ENCODE measurements around the gene TP53INP2.
"Not testable (repeated sequence)": the region's sequence is repeated elsewhere in the genome, so short reads cannot be mapped to it uniquely, and the experiment has no call there.

TP53INP2 gene

GRCh38 chr20:34717230-34718095 is 13.3 kb downstream of the TP53INP2 start:
- H3K9me3 Mint-ChIP-seq: no peaks in the 10 kb centered on the region
- H3K36me3 Mint-ChIP-seq (ENCODE audit: insufficient read depth): peaks cover 29% of the 10 kb centered on the region
- peaks cover 8% of the 10 kb centered on the region for H3K4me1 Mint-ChIP-seq
- H3K4me3 Mint-ChIP-seq: no peak overlapping the region
- ATAC-seq (replicated peaks; ENCODE audit: extremely low read depth, poor library complexity, severe bottlenecking) (no peak), DNase-seq (ENCODE audit: low spot score in 2 of 2) (no peak)
- no peak overlapping the region for H3K27ac Mint-ChIP-seq (ENCODE audit: low read depth)
- no peaks in the 10 kb centered on the region for H3K27me3 Mint-ChIP-seq

GRCh38 chr20:34719242-34720017 is 15.3 kb downstream of the TP53INP2 start:
- peaks cover 26% of the 10 kb centered on the region for H3K36me3 Mint-ChIP-seq (ENCODE audit: insufficient read depth)
- not testable (repeated sequence) for DNase-seq (ENCODE audit: low spot score in 2 of 2); H3K4me3 Mint-ChIP-seq; ATAC-seq (replicated peaks; ENCODE audit: extremely low read depth, poor library complexity, severe bottlenecking); H3K27ac Mint-ChIP-seq (ENCODE audit: low read depth); H3K4me1 Mint-ChIP-seq; H3K27me3 Mint-ChIP-seq; H3K9me3 Mint-ChIP-seq

- no peak for ATAC-seq (replicated peaks; ENCODE audit: extremely low read depth, poor library complexity, severe bottlenecking)
- H3K27me3 Mint-ChIP-seq: no peaks in the 10 kb centered on the region
- DNase-seq (ENCODE audit: low spot score in 2 of 2): no peak
- no peak overlapping the region for H3K27ac Mint-ChIP-seq (ENCODE audit: low read depth)
- no peak overlapping the region for H3K4me3 Mint-ChIP-seq
- peaks cover 8% of the 10 kb centered on the region for H3K4me1 Mint-ChIP-seq
- H3K9me3 Mint-ChIP-seq: no peaks in the 10 kb centered on the region
- H3K36me3 Mint-ChIP-seq (ENCODE audit: insufficient read depth): peaks cover 27% of the 10 kb centered on the region
Observed at GRCh38 chr20:34720266-34720665, 16.1 kb downstream of the TP53INP2 start.

GRCh38 chr20:34722560-34722959 is 18.4 kb downstream of the TP53INP2 start:
- not testable (repeated sequence) for H3K27ac Mint-ChIP-seq (ENCODE audit: low read depth); DNase-seq (ENCODE audit: low spot score in 2 of 2); ATAC-seq (replicated peaks; ENCODE audit: extremely low read depth, poor library complexity, severe bottlenecking); H3K9me3 Mint-ChIP-seq; H3K4me3 Mint-ChIP-seq; H3K27me3 Mint-ChIP-seq; H3K4me1 Mint-ChIP-seq
- peaks cover 34% of the 10 kb centered on the region for H3K36me3 Mint-ChIP-seq (ENCODE audit: insufficient read depth)

- no peak overlapping the region for H3K4me3 Mint-ChIP-seq
- H3K4me1 Mint-ChIP-seq: peaks cover 8% of the 10 kb centered on the region
- H3K36me3 Mint-ChIP-seq (ENCODE audit: insufficient read depth): peaks cover 30% of the 10 kb centered on the region
- ATAC-seq (replicated peaks; ENCODE audit: extremely low read depth, poor library complexity, severe bottlenecking): no peak
- H3K27me3 Mint-ChIP-seq: no peaks in the 10 kb centered on the region
- DNase-seq (ENCODE audit: low spot score in 2 of 2): no peak
- no peaks in the 10 kb centered on the region for H3K9me3 Mint-ChIP-seq
- no peak overlapping the region for H3K27ac Mint-ChIP-seq (ENCODE audit: low read depth)
Observed at GRCh38 chr20:34724172-34724571, 20.0 kb downstream of the TP53INP2 start.

- Mint-ChIP-seq H3K36me3 (ENCODE audit: insufficient read depth) (peaks cover 22% of the 10 kb centered on the region), H3K27ac (ENCODE audit: low read depth) (no peak overlapping the region), H3K27me3 (no peaks in the 10 kb centered on the region), H3K4me1 (no peaks in the 10 kb centered on the region), H3K4me3 (no peak overlapping the region), H3K9me3 (no peaks in the 10 kb centered on the region)
- no peak for ATAC-seq (replicated peaks; ENCODE audit: extremely low read depth, poor library complexity, severe bottlenecking)
- DNase-seq (ENCODE audit: low spot score in 2 of 2): no peak
Observed at GRCh38 chr20:34729416-34729815, 25.3 kb downstream of the TP53INP2 start.

- Mint-ChIP-seq H3K27ac (ENCODE audit: low read depth) (no peak overlapping the region), H3K4me3 (no peak overlapping the region), H3K36me3 (ENCODE audit: insufficient read depth) (peaks cover 9% of the 10 kb centered on the region), H3K9me3 (no peaks in the 10 kb centered on the region), H3K27me3 (no peaks in the 10 kb centered on the region), H3K4me1 (no peaks in the 10 kb centered on the region)
- DNase-seq (ENCODE audit: low spot score in 2 of 2) (no peak), ATAC-seq (replicated peaks; ENCODE audit: extremely low read depth, poor library complexity, severe bottlenecking) (no peak)
Observed at GRCh38 chr20:34732523-34732922, 28.4 kb downstream of the TP53INP2 start.

GRCh38 chr20:34736106-34736735 is 32.1 kb downstream of the TP53INP2 start:
- H3K27me3 Mint-ChIP-seq: no peaks in the 10 kb centered on the region
- no peak overlapping the region for H3K27ac Mint-ChIP-seq (ENCODE audit: low read depth)
- no peaks in the 10 kb centered on the region for H3K4me1 Mint-ChIP-seq
- ATAC-seq (replicated peaks; ENCODE audit: extremely low read depth, poor library complexity, severe bottlenecking): no peak
- peaks cover 9% of the 10 kb centered on the region for H3K36me3 Mint-ChIP-seq (ENCODE audit: insufficient read depth)
- DNase-seq (ENCODE audit: low spot score in 2 of 2): no peak
- H3K4me3 Mint-ChIP-seq: no peak overlapping the region
- no peaks in the 10 kb centered on the region for H3K9me3 Mint-ChIP-seq

GRCh38 chr20:34743039-34743438 is 38.9 kb downstream of the TP53INP2 start:
- Mint-ChIP-seq H3K27me3 (no peaks in the 10 kb centered on the region), H3K36me3 (ENCODE audit: insufficient read depth) (peaks cover 30% of the 10 kb centered on the region), H3K9me3 (no peaks in the 10 kb centered on the region), H3K4me3 (no peak overlapping the region), H3K4me1 (peaks cover 8% of the 10 kb centered on the region), H3K27ac (ENCODE audit: low read depth) (peak overlapping the region; percentile 69)
- DNase-seq (ENCODE audit: low spot score in 2 of 2) (no peak), ATAC-seq (replicated peaks; ENCODE audit: extremely low read depth, poor library complexity, severe bottlenecking) (no peak)

GRCh38 chr20:34744340-34744739 is 40.2 kb downstream of the TP53INP2 start:
- Mint-ChIP-seq H3K36me3 (ENCODE audit: insufficient read depth) (peaks cover 35% of the 10 kb centered on the region), H3K27ac (ENCODE audit: low read depth) (no peak overlapping the region), H3K4me3 (no peak overlapping the region), H3K9me3 (no peaks in the 10 kb centered on the region), H3K27me3 (no peaks in the 10 kb centered on the region), H3K4me1 (peaks cover 13% of the 10 kb centered on the region)
- ATAC-seq (replicated peaks; ENCODE audit: extremely low read depth, poor library complexity, severe bottlenecking) (no peak), DNase-seq (ENCODE audit: low spot score in 2 of 2) (no peak)

- DNase-seq (ENCODE audit: low spot score in 2 of 2): no peak
- peaks cover 13% of the 10 kb centered on the region for H3K4me1 Mint-ChIP-seq
- H3K4me3 Mint-ChIP-seq: no peak overlapping the region
- H3K36me3 Mint-ChIP-seq (ENCODE audit: insufficient read depth): peaks cover 39% of the 10 kb centered on the region
- ATAC-seq (replicated peaks; ENCODE audit: extremely low read depth, poor library complexity, severe bottlenecking): no peak
- no peaks in the 10 kb centered on the region for H3K27me3 Mint-ChIP-seq
- H3K27ac Mint-ChIP-seq (ENCODE audit: low read depth): no peak overlapping the region
- no peaks in the 10 kb centered on the region for H3K9me3 Mint-ChIP-seq
Observed at GRCh38 chr20:34744847-34745246, 40.7 kb downstream of the TP53INP2 start.

- Mint-ChIP-seq H3K36me3 (ENCODE audit: insufficient read depth) (peaks cover 49% of the 10 kb centered on the region), H3K4me3 (no peak overlapping the region)
- no peak for DNase-seq (ENCODE audit: low spot score in 2 of 2)
Observed at GRCh38 chr20:34746674-34747073, 42.5 kb downstream of the TP53INP2 start.

More at GRCh38 chr20:34746674-34747073, 42.5 kb downstream of the TP53INP2 start:
- no peak overlapping the region for H3K27ac Mint-ChIP-seq (ENCODE audit: low read depth)
- no peaks in the 10 kb centered on the region for H3K27me3 Mint-ChIP-seq
- peaks cover 13% of the 10 kb centered on the region for H3K4me1 Mint-ChIP-seq
- ATAC-seq (replicated peaks; ENCODE audit: extremely low read depth, poor library complexity, severe bottlenecking): no peak
- no peaks in the 10 kb centered on the region for H3K9me3 Mint-ChIP-seq

Data from central memory CD8-positive, alpha-beta T cell (primary cell).